GM20431 (cell line): ENCODE data around the gene BNIP2.
"Not testable (repeated sequence)": the region's sequence is repeated elsewhere in the genome, so short reads cannot be mapped to it uniquely, and the experiment has no call there.

Experiments
- in situ Hi-C: fragments of 300-500 bp; cut with MseI, MboI; formaldehyde crosslinking; loops from one replicate; pipeline ENCODE4 v1.15.0; 2020; ENCODE audit warnings: low sequenced_read_pairs; ENCODE audit not compliant: unreplicated experiment

BNIP2 gene

DNA sequence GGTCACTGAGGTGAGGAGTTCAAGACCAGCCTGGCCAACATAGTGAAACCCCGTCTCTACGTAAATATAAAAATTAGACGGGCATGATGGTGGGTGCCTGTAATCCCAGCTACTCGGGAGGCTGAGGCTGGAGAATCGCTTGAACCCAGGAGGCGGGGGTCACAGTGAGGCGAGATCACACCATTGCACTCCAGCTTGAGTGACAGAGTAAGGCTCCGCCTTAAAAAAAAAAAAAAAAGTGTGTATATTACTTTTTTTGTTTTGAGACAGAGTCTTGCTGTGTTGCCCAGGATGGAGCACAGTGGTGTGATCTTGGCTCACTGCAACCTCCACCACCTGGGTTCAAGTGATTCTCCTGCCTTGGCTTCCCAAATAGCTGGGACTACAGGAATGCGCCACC is 43.3 kb downstream of the BNIP2 start:
- in situ Hi-C loops = not testable (repeated sequence)

DNA sequence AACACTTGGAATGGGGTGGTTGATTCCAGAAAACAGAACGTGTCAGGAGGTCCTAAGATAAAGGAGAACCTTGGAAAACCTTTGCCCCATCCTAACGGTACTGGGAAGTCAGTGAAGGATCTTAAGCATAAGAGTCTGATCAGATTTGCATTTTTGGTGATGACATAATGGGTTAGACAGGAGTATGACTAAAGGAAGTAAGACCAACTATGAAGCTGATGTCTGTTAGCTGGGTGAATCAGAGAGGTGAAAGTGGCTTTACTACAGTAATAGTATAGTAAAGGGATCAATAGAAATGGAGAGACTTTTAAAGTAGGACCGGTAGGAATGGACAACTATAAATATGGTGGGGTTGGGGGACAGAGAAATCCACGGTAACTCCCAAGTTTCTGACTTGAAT is 44.4 kb downstream of the BNIP2 start:
- in situ Hi-C loops = no loop called here

DNA sequence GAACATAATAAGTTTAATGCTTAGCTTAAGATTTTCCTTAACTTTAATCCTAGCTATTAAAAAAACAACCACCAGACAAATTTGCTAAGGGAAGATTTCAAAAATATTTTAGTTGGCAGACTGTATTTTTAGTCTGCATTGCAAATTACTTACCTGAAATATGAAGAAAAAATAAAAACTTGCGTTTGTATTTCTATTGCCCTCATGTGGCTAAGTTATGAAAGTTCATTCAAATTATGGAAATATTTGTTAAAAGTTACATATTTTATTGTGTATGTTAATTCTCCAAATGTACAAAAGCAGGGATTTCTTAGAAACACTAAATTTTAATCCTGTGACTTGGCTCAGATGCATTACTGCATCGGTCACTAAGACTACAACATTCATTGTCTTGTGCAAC is 46.8 kb downstream of the BNIP2 start:
- in situ Hi-C loops = no loop called here

DNA sequence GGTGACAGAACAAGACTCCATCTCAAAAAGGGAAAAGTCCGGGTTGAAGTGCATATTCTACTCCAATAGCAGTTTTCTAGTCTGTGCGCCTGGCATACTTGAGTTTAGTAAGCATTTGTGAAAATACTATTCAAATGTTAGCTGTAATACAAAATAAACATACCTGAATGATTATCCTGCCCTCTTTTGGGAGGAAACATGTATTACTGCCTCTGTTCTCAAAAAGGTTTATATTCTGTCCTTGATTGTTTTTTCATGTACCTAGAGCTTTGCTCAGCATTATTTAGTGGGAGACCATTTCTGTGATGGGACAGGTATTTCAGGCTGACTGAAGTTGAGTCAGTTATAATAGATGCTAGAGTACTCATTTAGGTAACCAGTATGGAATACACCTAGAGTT is 51.6 kb downstream of the BNIP2 start:
- in situ Hi-C loops = not testable (repeated sequence)

DNA sequence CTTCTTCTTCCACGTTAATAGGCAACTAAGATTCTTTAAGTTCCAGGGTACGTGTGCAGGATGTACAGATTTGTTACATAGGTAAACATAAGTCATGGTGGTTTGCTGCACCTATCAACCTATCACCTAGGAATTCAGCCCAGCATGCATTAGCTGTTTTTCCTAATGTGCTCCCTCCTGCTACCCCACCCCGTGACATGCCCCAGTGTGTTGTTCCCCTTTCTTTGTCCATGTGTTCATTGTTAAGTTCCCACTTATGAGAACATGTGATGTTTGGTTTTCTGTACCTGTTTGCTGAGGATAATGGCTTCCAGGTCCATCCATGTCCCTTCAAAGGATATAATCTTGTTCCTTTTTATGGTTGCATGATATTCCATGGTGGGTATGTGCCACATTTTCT is 52.9 kb downstream of the BNIP2 start:
- in situ Hi-C loops = no loop called here

DNA sequence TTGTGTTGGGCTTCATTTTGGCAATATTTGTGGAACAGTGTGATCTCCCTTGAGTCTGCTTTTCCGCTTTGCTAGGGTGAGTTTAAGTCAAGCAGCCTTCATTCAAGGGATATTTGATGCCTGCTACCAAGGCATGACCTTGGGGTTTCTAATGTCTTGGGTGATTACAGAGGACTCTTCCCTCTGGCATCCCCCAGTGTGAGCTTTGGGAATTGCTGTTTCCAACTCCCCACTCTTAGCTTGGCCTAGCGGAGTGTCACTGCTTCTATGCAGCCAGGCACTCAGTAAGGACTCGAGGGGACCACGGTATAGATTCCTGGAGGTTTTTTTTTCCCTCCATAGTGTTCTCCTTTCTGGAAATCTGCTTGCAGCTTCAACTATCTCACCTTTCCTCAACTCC is 56.4 kb downstream of the BNIP2 start:
- in situ Hi-C loops = no loop called here

DNA sequence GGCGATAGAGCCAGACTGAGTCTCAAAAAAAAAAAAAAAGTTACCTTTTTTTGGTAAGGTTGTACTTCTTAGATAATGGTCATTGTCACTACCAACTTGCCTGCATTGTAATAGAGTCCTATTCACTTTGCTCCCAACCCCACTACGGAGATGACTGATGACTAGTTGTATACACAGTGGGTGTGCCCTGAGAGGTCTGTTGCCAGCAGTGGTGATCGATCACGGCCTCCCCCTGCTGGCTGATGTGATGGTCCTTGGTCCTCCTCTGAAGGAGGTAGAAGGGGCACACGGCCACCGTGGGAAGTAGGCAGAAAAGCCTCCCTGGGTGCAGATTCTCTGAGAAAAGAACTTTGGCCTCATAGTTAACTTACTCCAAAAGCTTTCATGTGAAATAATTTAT is 66.8 kb downstream of the BNIP2 start:
- in situ Hi-C loops = no loop called here

DNA sequence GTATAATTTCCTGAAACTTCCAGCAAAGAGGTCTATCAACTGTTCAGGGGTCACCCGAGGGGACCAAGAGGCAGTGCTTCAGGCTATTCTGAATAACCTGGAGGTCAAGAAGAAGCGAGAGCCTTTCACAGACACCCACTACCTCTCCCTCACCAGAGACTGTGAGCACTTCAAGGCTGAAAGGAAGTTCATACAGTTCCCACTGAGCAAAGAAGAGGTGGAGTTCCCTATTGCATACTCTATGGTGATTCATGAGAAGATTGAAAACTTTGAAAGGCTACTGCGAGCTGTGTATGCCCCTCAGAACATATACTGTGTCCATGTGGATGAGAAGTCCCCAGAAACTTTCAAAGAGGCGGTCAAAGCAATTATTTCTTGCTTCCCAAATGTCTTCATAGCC is 70.7 kb downstream of the BNIP2 start:
- in situ Hi-C loops = no loop called here

DNA sequence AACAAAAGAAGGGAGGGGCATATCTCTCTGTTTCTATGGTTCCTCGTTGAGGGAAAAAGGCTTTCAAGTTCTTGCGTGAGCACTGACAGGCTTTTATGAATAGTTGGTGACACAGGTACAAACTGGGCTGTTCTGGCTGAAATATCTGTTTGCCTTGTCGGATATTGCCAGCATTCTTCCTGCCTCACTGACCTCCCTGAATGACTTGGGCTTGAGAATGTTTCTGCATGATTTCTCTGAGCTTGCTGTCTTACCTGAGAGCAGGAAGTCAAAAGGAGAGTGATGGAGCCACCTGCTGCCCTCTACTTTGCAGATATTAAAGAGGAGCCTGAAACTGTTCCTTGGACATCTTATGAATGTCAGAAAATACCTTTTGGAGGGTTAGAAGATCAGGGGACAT is 72.7 kb downstream of the BNIP2 start:
- in situ Hi-C loops = no loop called here

DNA sequence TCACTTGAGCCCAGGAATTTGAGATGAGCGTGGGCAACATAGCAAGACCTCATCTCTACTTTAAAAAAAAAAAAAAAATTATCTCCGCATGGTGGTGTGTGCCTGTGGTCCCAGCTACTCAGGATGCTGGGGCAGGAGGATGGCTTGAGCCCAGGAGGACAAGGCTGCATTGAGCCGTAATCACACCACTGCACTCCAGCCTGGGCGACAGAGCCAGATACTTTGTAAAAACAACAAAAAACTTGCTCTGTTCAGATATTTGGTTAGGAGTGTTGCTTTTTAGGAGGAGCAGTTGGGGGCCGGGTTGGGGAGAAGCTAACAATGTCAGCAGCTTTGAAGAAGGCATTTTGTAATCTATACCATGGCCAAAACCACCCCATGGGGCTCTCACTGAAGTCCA is 73.5 kb downstream of the BNIP2 start:
- in situ Hi-C loops = no loop called here

DNA sequence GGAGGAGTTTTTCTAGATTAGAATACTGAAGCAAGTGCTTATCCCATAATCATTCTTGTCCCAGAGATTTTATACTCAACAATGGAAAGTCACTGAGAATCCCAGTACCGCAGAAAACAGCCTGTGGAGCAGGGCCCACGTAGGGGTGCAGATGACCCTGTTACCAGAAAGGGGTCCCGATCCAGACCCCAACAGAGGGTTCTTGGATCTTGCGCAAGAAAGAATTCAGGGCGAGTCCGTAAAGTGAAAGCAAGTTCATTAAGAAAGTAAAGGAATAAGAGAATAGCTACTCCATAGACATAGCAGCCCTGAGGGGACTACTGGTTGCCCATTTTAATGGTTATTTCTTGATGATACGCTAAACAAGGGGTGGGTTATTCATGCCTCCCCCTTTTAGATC is 75.0 kb downstream of the BNIP2 start:
- in situ Hi-C loops = no loop called here

DNA sequence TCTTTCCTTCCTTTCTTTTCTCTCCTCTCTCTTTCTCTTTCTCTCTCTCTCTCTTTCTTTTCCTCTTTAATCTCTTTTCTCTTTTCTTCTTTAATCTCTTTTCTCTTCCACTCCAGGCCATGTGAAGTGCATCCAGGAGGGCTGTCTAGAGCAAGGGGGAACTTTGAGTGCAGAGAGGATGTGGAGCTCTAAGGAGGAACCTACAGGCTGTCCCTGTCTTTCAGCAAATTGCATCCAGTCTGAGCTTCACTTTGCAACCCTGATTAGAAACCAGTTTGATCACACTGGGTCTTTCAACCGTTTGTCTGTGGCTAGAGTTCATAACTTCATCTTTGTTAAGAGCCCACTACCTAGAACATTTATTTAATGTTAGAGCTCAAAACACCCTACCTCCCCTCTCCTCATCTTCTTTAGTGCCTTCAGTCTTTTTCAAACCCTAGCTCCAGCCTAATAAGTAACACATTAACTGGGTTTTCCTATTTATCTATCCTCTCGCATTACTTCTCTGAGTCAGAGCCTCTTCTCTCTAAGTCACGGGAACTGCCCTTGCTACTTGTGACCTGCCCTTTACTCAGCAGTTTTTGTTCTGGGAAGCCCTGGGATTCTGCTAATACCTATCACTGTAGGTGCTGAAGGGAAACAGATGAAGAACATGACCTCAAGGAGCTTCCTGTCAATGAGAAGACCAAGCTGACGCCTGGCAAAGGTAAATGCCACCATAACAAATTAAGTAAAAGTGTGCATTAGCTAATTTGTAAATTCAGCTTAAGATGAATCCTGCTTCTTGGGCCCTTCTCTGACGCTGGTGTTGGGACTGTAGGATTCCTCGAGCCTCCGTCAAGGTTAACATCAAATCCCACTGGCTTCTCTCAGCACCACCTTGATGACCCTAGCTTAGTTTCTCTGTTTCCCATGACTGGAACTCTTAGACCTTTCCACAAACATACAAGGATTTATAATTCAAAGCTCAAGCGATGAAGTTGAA is 77.6 kb downstream of the BNIP2 start, which contains the start of gene GCNT3:
Gene GCNT3, plus strand, starts transcription at position 508 of the 985 bp plus-strand sequence. CDS start 6,456 bp downstream, outside the sequence.
- in situ Hi-C loops = no loop called here

DNA sequence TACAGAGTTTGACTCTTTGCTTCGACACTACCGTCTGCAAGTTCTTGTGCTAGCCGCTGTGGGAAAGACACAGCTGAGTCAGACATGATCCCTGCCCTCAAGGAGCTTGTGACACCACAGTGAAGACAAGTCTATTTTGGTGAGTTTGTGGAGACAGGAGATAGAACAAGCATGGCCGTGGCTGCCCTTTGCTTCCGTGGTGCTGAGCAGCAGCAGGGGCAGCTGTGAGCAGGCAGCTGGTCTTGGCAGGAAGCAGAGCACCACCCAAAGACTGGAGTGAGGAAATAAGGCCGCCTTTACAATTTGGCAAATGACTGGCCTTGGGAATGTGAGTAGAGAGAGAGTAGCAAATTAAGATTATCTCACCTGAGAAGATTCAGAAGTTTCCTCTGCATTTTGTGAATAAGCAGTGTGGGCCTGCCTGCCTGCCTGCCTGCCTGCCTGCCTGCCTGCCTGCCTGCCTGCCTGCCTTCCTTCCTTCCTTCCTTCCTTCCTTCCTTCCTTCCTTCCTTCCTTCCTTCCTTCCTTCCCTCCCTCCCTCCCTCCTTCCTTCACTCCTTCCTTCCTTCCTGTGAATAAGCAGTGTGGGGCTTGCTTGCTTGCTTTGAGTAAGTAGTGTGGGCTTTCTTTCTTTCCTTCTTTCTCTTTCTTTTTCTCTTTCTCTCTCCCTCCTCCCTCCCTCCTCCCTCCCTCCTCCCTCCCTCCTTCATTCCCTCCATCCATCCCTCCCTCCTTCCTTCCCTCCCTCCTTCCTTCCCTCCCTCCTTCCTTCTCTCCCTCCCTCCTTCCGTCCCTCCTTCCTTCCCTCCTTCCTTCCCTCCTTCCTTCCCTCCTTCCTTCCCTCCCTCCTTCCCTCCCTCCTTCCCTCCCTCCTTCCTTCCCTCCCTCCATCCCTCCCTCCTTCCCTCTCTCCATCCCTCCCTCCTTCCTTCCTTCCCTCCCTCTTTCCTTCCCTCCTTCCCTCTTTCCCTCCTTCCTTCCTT is 79.1 kb downstream of the BNIP2 start:
- in situ Hi-C loops = no loop called here
